G401 (cell line): ENCODE data around the gene CNTN2. TPM values are rescaled to one million over a fixed set of nuclear protein-coding genes. Genes with fewer than 3 reads are reported as not detected.

ENCODE experiments used
- DNase-seq: peaks from one replicate; pipeline ENCODE4 v3.0.0-alpha.2; 2015; ENCODE audit warnings: low spot score
- in situ Hi-C: cut with HindIII; loops from 2 replicates; pipeline ENCODE4 v1.10.0; 2016; ENCODE audit warnings: low sequenced_read_pairs, mixed read lengths
- total RNA-seq: library from RNA; depleted of rRNA; stranded (reverse); fragments of >200 nt; shearing (Covaris generic); gene quantifications from 2 replicates; pipeline ENCODE4 v1.2.3, GENCODE V29; 2014; rRNA removed

Gene CNTN2
- 0.06 TPM in 1 of 2 replicates, not detected in the other for total RNA-seq

- peak; percentile 84 for DNase-seq
- in situ Hi-C loops, result no loop called here
These were observed at the start of gene CNTN2 for GRCh38 chr1:205042911-205043806. Gene CNTN2 (plus strand): TSS chr1:205043212. CDS start chr1:205053186, 9,974 bp downstream.

GRCh38 chr1:204994086-204994862 lies 48.7 kb upstream of the CNTN2 start:
- in situ Hi-C loops, result no loop called here

GRCh38 chr1:204996981-204997380 lies 46.0 kb upstream of the CNTN2 start:
- DNase-seq, result no peak
- in situ Hi-C loops, result no loop called here

More at GRCh38 chr1:204994086-204994862, 48.7 kb upstream of the CNTN2 start:
- DNase-seq, result no peak

- in situ Hi-C loops, result no loop called here
- DNase-seq, result no peak
These were observed 45.2 kb upstream of the CNTN2 start for GRCh38 chr1:204997591-204998355.

- in situ Hi-C loops, result no loop called here
- no peak for DNase-seq
These were observed 41.9 kb upstream of the CNTN2 start for GRCh38 chr1:205001162-205001561.

GRCh38 chr1:205002705-205003104 lies 40.3 kb upstream of the CNTN2 start:
- no peak for DNase-seq
- in situ Hi-C loops, result no loop called here

- DNase-seq, result no peak
- in situ Hi-C loops, result no loop called here
These were observed 39.5 kb upstream of the CNTN2 start for GRCh38 chr1:205003358-205004131.

- no peak for DNase-seq
- in situ Hi-C loops, result no loop called here
These were observed 38.7 kb upstream of the CNTN2 start for GRCh38 chr1:205004351-205004750.

- no peak for DNase-seq
- in situ Hi-C loops, result no loop called here
These were observed 34.1 kb upstream of the CNTN2 start for GRCh38 chr1:205008896-205009295.

GRCh38 chr1:205009670-205010069 lies 33.3 kb upstream of the CNTN2 start:
- no peak for DNase-seq
- in situ Hi-C loops, result no loop called here

- in situ Hi-C loops, result no loop called here
- no peak for DNase-seq
These were observed 30.4 kb upstream of the CNTN2 start for GRCh38 chr1:205012391-205013140.

- in situ Hi-C loops, result no loop called here
- peak; percentile 62 for DNase-seq
These were observed 29.2 kb upstream of the CNTN2 start for GRCh38 chr1:205013683-205014367.

GRCh38 chr1:205014783-205015182 lies 28.2 kb upstream of the CNTN2 start:
- in situ Hi-C loops, result no loop called here

GRCh38 chr1:205015241-205015640 lies 27.8 kb upstream of the CNTN2 start:
- in situ Hi-C loops, result no loop called here

More at GRCh38 chr1:205014783-205015182, 28.2 kb upstream of the CNTN2 start:
- peak; percentile 62 for DNase-seq

GRCh38 chr1:205016075-205016474 lies 26.9 kb upstream of the CNTN2 start:
- in situ Hi-C loops, result no loop called here
- no peak for DNase-seq

More at GRCh38 chr1:205015241-205015640, 27.8 kb upstream of the CNTN2 start:
- DNase-seq, result peak; percentile 81

GRCh38 chr1:205016584-205016983 lies 26.4 kb upstream of the CNTN2 start:
- no peak for DNase-seq
- in situ Hi-C loops, result no loop called here

- DNase-seq, result peak; percentile 67
- in situ Hi-C loops, result no loop called here
These were observed 26.0 kb upstream of the CNTN2 start for GRCh38 chr1:205017001-205017400.
